PC-9 (cell line): ENCODE measurements around the gene LRRC4C. TPM values are rescaled to one million over a fixed set of nuclear protein-coding genes. Genes with fewer than 3 reads are reported as not detected.

Source experiments
- BruUV-seq: library from RNA; stranded (reverse); fragments of 400-500 nt; replicated peaks from 2 replicates; lab custom pipeline; 2021; lab: Mats Ljungman, UMichigan
- CTCF ChIA-PET: fragments of 300-600 bp; sonication (Branson Sonifier 250); formaldehyde crosslinking; loops from one replicate; lab custom pipeline; 2022; ENCODE audit warnings: antibody characterized with exemption; lab: Charles Lee
- POLR2A ChIA-PET: fragments of 300-600 bp; sonication (Branson Sonifier 250); formaldehyde crosslinking; loops from one replicate; lab custom pipeline; 2022; ENCODE audit warnings: antibody characterized with exemption; ENCODE audit not compliant: unreplicated experiment; lab: Charles Lee
- DNase-seq, 2 experiments: peaks; one replicate each; pipeline versions ENCODE4 v3.0.0 to v3.0.0-alpha.2; 2015 to 2022; ENCODE audit warnings: mixed read lengths in 1 of 2
- H2AFZ ChIP-seq: fragments of 200-600 bp; sonication (generic); 2 replicates; pipeline ENCODE4 v1.8.1; 2017; ENCODE audit warnings: antibody characterized with exemption
- H3F3A ChIP-seq: fragments of 200-600 bp; sonication (generic); 2 replicates; pipeline ENCODE4 v1.8.1; 2017; ENCODE audit warnings: antibody characterized with exemption, mild to moderate bottlenecking, low read depth; ENCODE audit not compliant: insufficient read depth
- H3K27ac ChIP-seq: fragments of 200-600 bp; sonication (generic); 2 replicates; pipeline ENCODE4 v1.6.1; 2016; ENCODE audit warnings: mixed run types
- H3K27me3 ChIP-seq: fragments of 200-600 bp; sonication (generic); 2 replicates; pipeline ENCODE4 v1.6.1; 2016; ENCODE audit warnings: low read depth, mixed run types; ENCODE audit not compliant: insufficient read depth
- H3K36me3 ChIP-seq: fragments of 200-600 bp; sonication (generic); 2 replicates; pipeline ENCODE4 v1.6.1; 2016; ENCODE audit warnings: low read depth, mixed run types
- H3K4me1 ChIP-seq: fragments of 200-600 bp; sonication (generic); replicated peaks from 2 replicates; pipeline ENCODE4 v1.6.1; 2016; ENCODE audit warnings: mixed run types; ENCODE audit not compliant: insufficient read depth
- H3K4me2 ChIP-seq: fragments of 200-600 bp; sonication (generic); 2 replicates; pipeline ENCODE4 v1.6.1; 2017; ENCODE audit warnings: mixed run types
- H3K4me3 ChIP-seq: fragments of 200-600 bp; sonication (generic); 2 replicates; pipeline ENCODE4 v1.6.1; 2016; ENCODE audit warnings: mixed run types
- H3K79me2 ChIP-seq: fragments of 200-600 bp; sonication (generic); 2 replicates; pipeline ENCODE4 v1.6.1; 2017; ENCODE audit warnings: low read depth, mixed run types
- H3K9me2 ChIP-seq: fragments of 200-600 bp; sonication (generic); 2 replicates; pipeline ENCODE4 v1.8.1; 2017; ENCODE audit warnings: mild to moderate bottlenecking; ENCODE audit not compliant: insufficient read depth
- H3K9me3 ChIP-seq: fragments of 200-600 bp; sonication (generic); 2 replicates; pipeline ENCODE4 v1.8.1; 2016; ENCODE audit warnings: low read depth; ENCODE audit not compliant: insufficient read depth
- H4K20me1 ChIP-seq: fragments of 200-600 bp; sonication (generic); 2 replicates; pipeline ENCODE4 v1.8.1; 2017; ENCODE audit not compliant: insufficient read depth
- CTCF ChIP-seq: fragments of 200-600 bp; sonication (generic); conservative IDR thresholded peaks from 2 replicates; pipeline ENCODE4 v1.6.1; 2017; ENCODE audit warnings: mixed run types, antibody characterized with exemption, mild to moderate bottlenecking, moderate library complexity
- EZH2 ChIP-seq: fragments of 200-600 bp; sonication (generic); IDR thresholded peaks from 2 replicates; pipeline ENCODE4 v1.8.0; 2017; ENCODE audit warnings: antibody characterized with exemption, low read depth
- intact Hi-C: fragments of 100-400 bp; cut with micrococcal nuclease; formaldehyde crosslinking; loops from one replicate; pipeline ENCODE4 v1.10.0; 2022; ENCODE audit not compliant: unreplicated experiment
- total RNA-seq: library from RNA; stranded (reverse); gene quantifications from 2 replicates; pipeline ENCODE4 v1.2.3, GENCODE V29; 2021

Gene LRRC4C
- total RNA-seq, 1 experiment from 2014 or later: not detected

DNA sequence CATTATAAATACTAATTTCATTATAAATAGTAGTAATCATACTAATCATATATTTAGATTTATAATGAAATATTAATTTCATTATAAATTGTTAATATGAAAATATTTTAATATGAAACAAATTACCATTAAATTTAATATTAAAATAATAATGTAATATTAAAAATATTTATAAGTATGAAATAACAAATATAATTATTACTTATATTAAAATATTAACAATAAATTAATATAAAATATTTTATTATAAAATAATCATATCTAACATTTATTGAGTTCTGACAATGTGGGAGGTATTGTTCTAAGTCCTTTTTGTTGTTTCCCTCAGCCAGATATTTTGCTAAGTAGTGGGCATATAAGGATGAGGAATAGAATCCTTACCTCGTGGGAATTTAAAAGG is 1341.4 kb downstream of the LRRC4C start:
- Histone ChIP-seq H3K4me1 (no peaks in the 10 kb centered on the region), H4K20me1 (no peaks in the 10 kb centered on the region), H3K79me2 (no peaks in the 10 kb centered on the region), H2AFZ (no peak overlapping the region), H3K27ac (no peak overlapping the region), H3K9me2 (no peaks in the 10 kb centered on the region), H3K27me3 (peaks cover 6% of the 10 kb centered on the region; the same call in 1 of the 2 replicates), H3F3A (no peaks in the 10 kb centered on the region), H3K4me2 (no peak overlapping the region), H3K4me3 (no peak overlapping the region), H3K36me3 (no peaks in the 10 kb centered on the region), H3K9me3 (no peaks in the 10 kb centered on the region)
- intact Hi-C loops: no loop called here
- no peak for TF ChIP-seq EZH2
- ChIA-PET CTCF (no interaction called here), POLR2A (no interaction called here)
- no peak for DNase-seq
- no TSS peak for BruUV-seq

GRCh38 chr11:40104941-40105550 is 1354.4 kb downstream of the LRRC4C start:
- H3K27ac ChIP-seq: no peak overlapping the region
- no peaks in the 10 kb centered on the region for H3K9me3 ChIP-seq
- no peaks in the 10 kb centered on the region for H3K27me3 ChIP-seq
- DNase-seq: no peak
- H2AFZ ChIP-seq: no peak overlapping the region
- intact Hi-C loops: no loop called here
- CTCF ChIA-PET: no interaction called here
- H3F3A ChIP-seq: no peaks in the 10 kb centered on the region
- H3K79me2 ChIP-seq: no peaks in the 10 kb centered on the region
- H4K20me1 ChIP-seq: no peaks in the 10 kb centered on the region
- H3K4me2 ChIP-seq: no peak overlapping the region
- TF ChIP-seq EZH2 (no peak), CTCF (no peak)
- no TSS peak for BruUV-seq
- no peaks in the 10 kb centered on the region for H3K9me2 ChIP-seq
- H3K4me3 ChIP-seq: no peak overlapping the region
- no peaks in the 10 kb centered on the region for H3K4me1 ChIP-seq
- POLR2A ChIA-PET: no interaction called here
- no peaks in the 10 kb centered on the region for H3K36me3 ChIP-seq

- TF ChIP-seq CTCF (no peak), EZH2 (no peak)
- intact Hi-C loops: no loop called here
- no TSS peak for BruUV-seq
Measured at GRCh38 chr11:40100781-40101180, 1358.7 kb downstream of the LRRC4C start.

More at GRCh38 chr11:40100781-40101180, 1358.7 kb downstream of the LRRC4C start:
- H3F3A ChIP-seq: no peaks in the 10 kb centered on the region
- no peaks in the 10 kb centered on the region for H3K9me3 ChIP-seq
- H3K27me3 ChIP-seq: no peaks in the 10 kb centered on the region
- no peak for DNase-seq
- H3K4me2 ChIP-seq: no peak overlapping the region
- H4K20me1 ChIP-seq: no peaks in the 10 kb centered on the region
- ChIA-PET POLR2A (interaction anchor here (0.6 to 0.7 kb wide), 2 partner anchors 82 to 512 kb away, joined by 6 to 8 read pairs; no protein-coding TSS in a partner anchor), CTCF (no interaction called here)
- H3K4me3 ChIP-seq: no peak overlapping the region
- H3K9me2 ChIP-seq: no peaks in the 10 kb centered on the region
- H2AFZ ChIP-seq: no peak overlapping the region
- no peaks in the 10 kb centered on the region for H3K36me3 ChIP-seq
- H3K4me1 ChIP-seq: no peaks in the 10 kb centered on the region
- no peak overlapping the region for H3K27ac ChIP-seq
- no peaks in the 10 kb centered on the region for H3K79me2 ChIP-seq
